ENCODE measurements around the gene SUN3. TPM values are rescaled to one million over a fixed set of nuclear protein-coding genes. Genes with fewer than 3 reads are reported as not detected.

The SUN3 gene
- total RNA-seq, 1 experiment from 2014 or later = not detected

GRCh38 chr7:48035967-48036478 lies 7.1 kb upstream of the SUN3 start:
- H3K4me3 Mint-ChIP-seq = peak overlapping the region; percentile 71 to 84
- Histone ChIP-seq H3K14ac (ENCODE audit: insufficient read depth, low read length) (peak overlapping the region; percentile 28), H4K8ac (replicated peaks; ENCODE audit: insufficient read length, low read depth, low read length) (no peak overlapping the region), H2BK120ac (ENCODE audit: low read depth, low read length, poor library complexity, severe bottlenecking) (no peak overlapping the region), H4K5ac (ENCODE audit: insufficient read length, low read depth, low read length) (peak overlapping the region; percentile 13), H3K79me2 (ENCODE audit: insufficient read depth, low read length) (no peaks in the 10 kb centered on the region), H2AK5ac (ENCODE audit: insufficient read length, low read length) (no peak overlapping the region), H3K18ac (ENCODE audit: insufficient read length, low read depth, low read length) (peak overlapping the region; percentile 63), H3K27me3 (ENCODE audit: insufficient read depth, low read length) (peaks cover 19% of the 10 kb centered on the region; the same call in 1 of the 2 replicates), H3K27ac (ENCODE audit: insufficient read length, low read depth, low read length) (no peak overlapping the region), H3K4me2 (ENCODE audit: insufficient read depth, insufficient read length, low read length) (peak overlapping the region; percentile 84), H3K23ac (ENCODE audit: insufficient read length, low read depth, low read length) (no peak overlapping the region), H3K4me1 (ENCODE audit: insufficient read depth, low read length) (peaks cover 13% of the 10 kb centered on the region; the same call in 1 of the 2 replicates), H2BK20ac (ENCODE audit: low read depth, low read length, poor library complexity, severe bottlenecking) (no peak overlapping the region), H2BK5ac (ENCODE audit: insufficient read length, low read length) (no peak overlapping the region), H2AFZ (ENCODE audit: low read length) (no peak overlapping the region), H4K20me1 (ENCODE audit: control insufficient read depth, insufficient read depth, insufficient read length) (no peaks in the 10 kb centered on the region), H3K23me2 (ENCODE audit: insufficient read length, low read depth, low read length, poor library complexity, severe bottlenecking) (peaks cover 13% of the 10 kb centered on the region), H3K4ac (ENCODE audit: low read depth, low read length) (no peak overlapping the region), H2BK12ac (ENCODE audit: insufficient read length, low read depth, low read length) (no peak overlapping the region), H2BK15ac (ENCODE audit: low read depth, low read length) (no peak overlapping the region), H4K91ac (ENCODE audit: insufficient read length, low read depth, low read length) (no peak overlapping the region), H3K56ac (ENCODE audit: insufficient read length, low read depth, low read length) (no peak overlapping the region), H3K79me1 (ENCODE audit: insufficient read depth, low read depth, low read length, poor library complexity, severe bottlenecking) (no peaks in the 10 kb centered on the region), H3K9me3 (ENCODE audit: control insufficient read depth, low read depth, low read length) (no peaks in the 10 kb centered on the region), H3K9ac (ENCODE audit: extremely low read depth, insufficient read length, low read length) (no peak overlapping the region), H3T11ph (ENCODE audit: low read length) (no peak overlapping the region)
- WGBS (ENCODE audit: extremely low coverage, insufficient read length, low lambda C conversion rate) = no CpG with 5 or more reads among the region's 42 CpGs
- H3K36me3 Mint-ChIP-seq (ENCODE audit: insufficient read depth in 1 of 3, low read depth in 3 of 3) = no peaks in the 10 kb centered on the region
- no peak for DNase-seq
- peaks cover 43 to 51% of the 10 kb centered on the region in 2 experiments for H3K4me1 Mint-ChIP-seq
- H3K27me3 Mint-ChIP-seq (ENCODE audit: low read depth) = peaks cover 54% of the 10 kb centered on the region
- peak overlapping the region in 2 of 3 experiments; percentile 24 to 40; a peak in 2 of 7 replicates for H3K27ac Mint-ChIP-seq
- TF ChIP-seq CTCF (conservative IDR thresholded peaks at IDR 0.05) = no peak
- no peaks in the 10 kb centered on the region for H3K9me3 Mint-ChIP-seq
